H54 (cell line): Measurements from ENCODE around the gene NPHP1.
"Not testable (repeated sequence)": the region's sequence is repeated elsewhere in the genome, so short reads cannot be mapped to it uniquely, and the experiment has no call there.

Experiments used
- DNase-seq: peaks from one replicate; pipeline ENCODE4 v3.0.0; 2011; ENCODE audit warnings: low spot score, mixed read lengths; ENCODE audit not compliant: insufficient read length
- FAIRE-seq: peaks from 3 replicates; lab custom pipeline; 2011; peaks lifted over from hg19 to GRCh38; lab: Jason Lieb, UNC
- POLR2A ChIP-seq: IDR thresholded peaks from 2 replicates; pipeline ENCODE4 v1.6.1; 2011; ENCODE audit warnings: low read depth, mild to moderate bottlenecking, low read length

Gene NPHP1

GRCh38 chr2:110215566-110216158 is 10.8 kb upstream of the NPHP1 start:
- DNase-seq: no peak
- FAIRE-seq: no peak
- TF ChIP-seq POLR2A: no peak

DNA sequence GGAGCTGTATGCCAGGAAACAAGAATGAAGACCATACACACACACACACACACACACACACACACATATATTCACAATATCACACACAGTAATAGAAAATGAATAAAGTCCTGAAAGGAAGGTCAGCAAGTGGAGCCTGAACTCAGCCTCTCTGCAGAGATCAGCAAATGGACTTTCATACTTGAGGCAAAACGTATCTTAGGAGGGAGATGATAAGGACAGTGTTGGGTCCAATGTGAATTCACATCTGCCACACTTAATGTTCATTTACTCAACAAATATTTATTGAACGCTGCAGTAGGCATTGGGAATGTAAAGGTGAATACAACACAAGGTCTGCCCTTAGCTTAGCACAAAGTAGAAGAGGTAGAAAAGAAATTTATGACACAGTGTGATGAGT is 10.3 kb upstream of the NPHP1 start:
- DNase-seq (no peak), FAIRE-seq (no peak)
- no peak for TF ChIP-seq POLR2A

DNA sequence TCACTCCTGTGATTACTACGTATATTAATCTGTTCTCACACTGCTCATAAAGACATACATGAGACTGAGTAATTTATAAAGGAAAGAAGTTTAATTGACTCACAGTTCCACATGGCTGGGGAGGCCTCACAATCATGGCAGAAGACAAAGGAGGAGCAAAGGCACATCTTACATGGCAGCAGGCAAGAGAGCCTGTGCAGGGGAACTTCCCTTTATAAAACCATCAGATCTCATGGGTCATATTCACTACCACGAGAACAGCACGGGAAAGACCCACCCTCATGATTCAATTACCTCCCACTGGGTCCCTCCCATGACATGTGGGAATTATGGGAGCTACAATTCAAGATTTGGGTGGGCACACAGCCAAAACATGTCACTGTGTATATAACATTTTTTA is 8.7 kb upstream of the NPHP1 start:
- not testable (repeated sequence) for FAIRE-seq, DNase-seq

DNA sequence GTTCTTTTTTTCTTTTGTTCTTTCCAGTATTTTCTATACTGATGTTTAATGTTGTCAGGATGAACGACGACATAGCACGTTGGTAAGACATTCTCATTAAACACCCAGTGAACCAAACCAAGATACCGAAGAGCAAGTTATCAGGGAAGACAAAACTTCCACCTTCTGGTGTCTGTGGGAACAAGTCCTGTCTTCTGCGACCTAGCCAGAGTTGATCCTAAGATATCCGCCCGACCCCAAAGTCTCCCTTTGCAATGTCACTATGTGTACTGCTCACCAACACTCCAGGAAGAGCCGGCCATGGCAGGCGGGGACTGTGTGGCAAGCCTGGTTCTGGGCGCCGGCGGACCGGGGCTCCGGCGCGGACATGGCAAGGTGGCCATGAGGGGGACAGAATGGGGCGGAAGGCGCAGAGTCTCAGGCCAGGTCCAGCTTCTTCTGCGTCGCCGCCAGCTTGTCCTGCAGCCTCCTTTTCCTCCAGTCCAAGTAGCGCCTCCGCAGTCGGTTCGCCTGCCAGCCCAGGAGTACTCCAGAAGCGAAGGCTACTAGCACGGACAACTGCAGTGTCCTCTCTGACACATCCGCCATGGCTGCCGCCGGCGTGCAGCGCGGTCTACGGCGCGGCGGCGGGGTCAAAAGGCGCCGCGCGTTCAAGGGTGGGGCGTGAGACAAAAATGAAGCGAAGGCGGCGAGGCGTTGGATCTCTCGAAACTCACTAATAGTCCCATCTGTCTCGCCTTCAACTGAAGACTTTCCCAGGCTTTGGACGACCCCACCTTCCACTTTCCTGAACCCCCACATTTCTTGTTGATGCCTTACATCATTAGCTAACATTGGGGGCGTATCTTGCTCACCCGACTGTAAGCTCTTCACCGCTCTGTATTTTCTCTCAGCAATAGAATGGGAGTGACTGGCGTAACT is 7.4 kb upstream of the NPHP1 start, which contains the start of gene MTLN:
MTLN (minus strand) TSS at position 610 of the 921 bp plus-strand sequence; CDS start at position 588, 22 bp downstream.
- TF ChIP-seq POLR2A: peak; percentile 88
- DNase-seq (peak; percentile 58), FAIRE-seq (no peak)

DNA sequence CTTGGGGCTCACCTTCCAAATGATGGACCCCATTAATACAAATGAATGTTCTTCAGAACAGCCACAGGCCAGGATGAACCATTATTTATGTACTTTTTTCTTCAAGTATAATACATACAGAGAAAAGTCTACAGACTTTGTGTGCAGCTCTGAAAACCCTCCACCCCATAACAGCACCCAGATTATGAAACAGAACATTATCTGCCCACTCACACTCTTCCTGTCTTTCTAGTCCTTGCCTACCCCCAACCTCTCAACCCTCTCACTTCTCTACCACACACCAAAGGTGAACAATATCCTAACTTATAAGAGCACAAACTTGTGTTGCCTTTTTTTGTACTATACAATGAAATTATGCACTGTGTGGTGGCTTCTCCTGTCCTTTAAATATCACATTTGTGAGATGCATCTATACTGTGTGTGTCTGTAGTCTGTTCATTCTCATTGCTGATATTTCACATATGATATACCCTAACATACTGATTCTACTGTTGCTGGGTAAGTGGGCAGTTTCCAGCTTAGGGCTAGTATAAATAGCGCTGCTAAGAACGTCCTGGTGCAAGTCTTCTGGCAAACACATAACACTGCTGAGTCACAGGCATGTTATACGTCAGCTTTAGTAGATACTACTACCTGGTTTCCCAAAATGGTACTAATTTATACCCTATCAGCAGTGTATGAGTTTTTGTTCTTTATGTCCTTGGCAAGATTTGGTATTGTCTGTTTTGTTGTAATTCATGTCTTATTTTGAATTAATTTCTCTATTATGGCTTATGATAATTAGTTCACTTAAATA is 1.0 kb upstream of the NPHP1 start:
- no peak for TF ChIP-seq POLR2A
- no peak for FAIRE-seq
- no peak for DNase-seq

GRCh38 chr2:110198016-110198415 is 6.8 kb downstream of the NPHP1 start:
- DNase-seq (no peak), FAIRE-seq (no peak)
- no peak for TF ChIP-seq POLR2A

GRCh38 chr2:110197452-110197851 is 7.4 kb downstream of the NPHP1 start:
- TF ChIP-seq POLR2A: no peak
- DNase-seq (no peak), FAIRE-seq (no peak)

- DNase-seq, FAIRE-seq: not testable (repeated sequence)
Measured at GRCh38 chr2:110190169-110190568, 14.6 kb downstream of the NPHP1 start.

DNA sequence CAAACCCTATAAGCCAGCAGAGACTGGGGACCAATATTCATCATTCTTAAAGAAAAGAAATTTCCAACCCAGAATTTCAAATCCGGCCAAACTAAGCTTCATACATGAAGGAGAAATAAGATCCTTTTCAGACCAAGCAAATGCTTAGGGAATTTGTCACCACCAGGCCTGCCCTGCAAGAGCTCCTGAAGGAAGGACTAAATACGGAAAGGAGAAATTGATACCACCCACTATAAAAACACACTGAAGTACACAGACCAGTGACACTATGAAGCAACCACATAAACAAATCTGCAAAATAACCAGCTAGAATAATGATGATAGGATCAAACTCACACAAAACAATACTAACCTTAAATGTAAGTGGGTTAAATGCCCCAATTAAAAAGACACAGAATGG is 22.4 kb downstream of the NPHP1 start:
- FAIRE-seq (no peak), DNase-seq (no peak)
- TF ChIP-seq POLR2A: no peak

DNA sequence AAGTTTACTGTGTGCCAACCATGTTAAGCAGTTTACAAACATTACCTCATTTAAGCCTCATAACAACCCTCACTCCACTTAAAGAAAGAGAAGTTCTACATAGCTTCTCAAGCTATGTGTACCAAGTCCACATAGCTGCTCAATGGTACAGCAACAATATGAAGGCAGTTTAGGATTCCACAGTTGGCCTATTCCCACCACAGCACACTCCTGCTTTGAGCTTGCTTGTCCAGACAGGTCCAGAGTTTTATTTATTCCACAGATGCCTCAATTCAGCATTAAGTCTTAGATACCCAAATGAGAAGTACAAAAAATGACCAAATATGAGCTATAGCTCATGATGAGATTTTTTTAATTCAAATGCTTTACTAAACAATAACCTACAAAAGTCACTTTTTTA is 24.8 kb downstream of the NPHP1 start:
- DNase-seq (no peak), FAIRE-seq (no peak)
- TF ChIP-seq POLR2A: no peak

- TF ChIP-seq POLR2A: no peak
- FAIRE-seq (peak; percentile 96), DNase-seq (no peak)
Measured at GRCh38 chr2:110173523-110173922, 31.3 kb downstream of the NPHP1 start.

- FAIRE-seq: no peak
- no peak for DNase-seq
- no peak for TF ChIP-seq POLR2A
Measured at GRCh38 chr2:110172506-110172905, 32.3 kb downstream of the NPHP1 start.

- TF ChIP-seq POLR2A: no peak
- no peak for DNase-seq
- FAIRE-seq: no peak
Measured at GRCh38 chr2:110170102-110170501, 34.7 kb downstream of the NPHP1 start.
